GM19324 (cell line): ENCODE results near the gene MAGEB6.
"Not testable (repeated sequence)": the region's sequence is repeated elsewhere in the genome, so short reads cannot be mapped to it uniquely, and the experiment has no call there.

Source experiments
- ATAC-seq: cut with Tn5 transposase; IDR thresholded peaks from one replicate; pipeline ENCODE4 v1.9.1; 2021; ENCODE audit warnings: mild to moderate bottlenecking, moderate library complexity; ENCODE audit not compliant: unreplicated experiment, low FRiP score

The MAGEB6 gene

GRCh38 chrX:26192204-26192603 is at the start of gene MAGEB6:
MAGEB6 (plus strand) TSS chrX:26192440; CDS start chrX:26193847, 1,407 bp downstream.
- ATAC-seq: no peak

GRCh38 chrX:26146024-26146423 is 46.2 kb upstream of the MAGEB6 start:
- ATAC-seq: no peak

- no peak for ATAC-seq
Measured at GRCh38 chrX:26160301-26160700, 31.9 kb upstream of the MAGEB6 start, which contains the start of gene MAGEB6B. MAGEB6B (plus strand) TSS chrX:26160601; CDS start chrX:26160601, 0 bp downstream.

- no peak for ATAC-seq
Measured at GRCh38 chrX:26203561-26203960, 11.3 kb downstream of the MAGEB6 start.

- ATAC-seq: not testable (repeated sequence)
Measured at GRCh38 chrX:26204717-26205116, 12.5 kb downstream of the MAGEB6 start.

- no peak for ATAC-seq
Measured at GRCh38 chrX:26208012-26208411, 15.8 kb downstream of the MAGEB6 start.

GRCh38 chrX:26215869-26216268 is 23.6 kb downstream of the MAGEB6 start, which contains the start of gene MAGEB5:
MAGEB5 (plus strand) TSS chrX:26216169; CDS start chrX:26217302, 1,133 bp downstream.
- no peak for ATAC-seq

GRCh38 chrX:26219351-26219750 is 27.1 kb downstream of the MAGEB6 start:
- ATAC-seq: no peak

GRCh38 chrX:26234177-26234576 is 41.9 kb downstream of the MAGEB6 start:
- no peak for ATAC-seq
